WERI-Rb-1 (cell line): ENCODE measurements around the gene DDX23.

Experiments
- DNase-seq: peaks from one replicate; pipeline ENCODE4 v3.0.0-alpha.2; 2020
- H3K27ac ChIP-seq: fragments of 250-450 bp; sonication (Bioruptor Pico); 2 replicates; pipeline ENCODE4 v1.5.1; 2020; ENCODE audit warnings: mild to moderate bottlenecking, moderate library complexity
- H3K27me3 ChIP-seq: fragments of 250-450 bp; sonication (Bioruptor Pico); 2 replicates; pipeline ENCODE4 v1.5.1; 2021; ENCODE audit warnings: mild to moderate bottlenecking, low read depth, moderate library complexity; ENCODE audit not compliant: insufficient read depth, severe bottlenecking
- H3K36me3 ChIP-seq: fragments of 250-450 bp; sonication (Bioruptor Pico); 2 replicates; pipeline ENCODE4 v1.5.1; 2020; ENCODE audit warnings: mild to moderate bottlenecking, moderate library complexity
- H3K4me3 ChIP-seq: 2 replicates; pipeline ENCODE4 v1.5.1; 2011; ENCODE audit warnings: low read depth, mild to moderate bottlenecking, control low read depth, low read length
- H3K9me3 ChIP-seq: fragments of 250-450 bp; sonication (Bioruptor Pico); 2 replicates; pipeline ENCODE4 v1.5.1; 2021; ENCODE audit warnings: mild to moderate bottlenecking, moderate library complexity; ENCODE audit not compliant: severe bottlenecking
- TF ChIP-seq, protein P1 (sequence below): IDR thresholded peaks from 2 replicates; pipeline ENCODE4 v1.5.1; 2011; ENCODE audit warnings: low read depth, mild to moderate bottlenecking, control low read depth, inconsistent platforms, low read length

The DDX23 gene

GRCh38 chr12:48807981-48808380, 44.0 kb downstream of the DDX23 start:
- no peaks in the 10 kb centered on the region for H3K36me3 ChIP-seq
- no peaks in the 10 kb centered on the region for H3K27me3 ChIP-seq
- TF ChIP-seq, protein P1, sequence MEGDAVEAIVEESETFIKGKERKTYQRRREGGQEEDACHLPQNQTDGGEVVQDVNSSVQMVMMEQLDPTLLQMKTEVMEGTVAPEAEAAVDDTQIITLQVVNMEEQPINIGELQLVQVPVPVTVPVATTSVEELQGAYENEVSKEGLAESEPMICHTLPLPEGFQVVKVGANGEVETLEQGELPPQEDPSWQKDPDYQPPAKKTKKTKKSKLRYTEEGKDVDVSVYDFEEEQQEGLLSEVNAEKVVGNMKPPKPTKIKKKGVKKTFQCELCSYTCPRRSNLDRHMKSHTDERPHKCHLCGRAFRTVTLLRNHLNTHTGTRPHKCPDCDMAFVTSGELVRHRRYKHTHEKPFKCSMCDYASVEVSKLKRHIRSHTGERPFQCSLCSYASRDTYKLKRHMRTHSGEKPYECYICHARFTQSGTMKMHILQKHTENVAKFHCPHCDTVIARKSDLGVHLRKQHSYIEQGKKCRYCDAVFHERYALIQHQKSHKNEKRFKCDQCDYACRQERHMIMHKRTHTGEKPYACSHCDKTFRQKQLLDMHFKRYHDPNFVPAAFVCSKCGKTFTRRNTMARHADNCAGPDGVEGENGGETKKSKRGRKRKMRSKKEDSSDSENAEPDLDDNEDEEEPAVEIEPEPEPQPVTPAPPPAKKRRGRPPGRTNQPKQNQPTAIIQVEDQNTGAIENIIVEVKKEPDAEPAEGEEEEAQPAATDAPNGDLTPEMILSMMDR = no peak
- no peak overlapping the region for H3K4me3 ChIP-seq
- peaks cover 3% of the 10 kb centered on the region for H3K9me3 ChIP-seq
- H3K27ac ChIP-seq = no peak overlapping the region
- DNase-seq = no peak

- Histone ChIP-seq H3K27ac (no peak overlapping the region), H3K27me3 (no peaks in the 10 kb centered on the region), H3K9me3 (peaks cover 3% of the 10 kb centered on the region), H3K4me3 (no peak overlapping the region), H3K36me3 (no peaks in the 10 kb centered on the region)
- DNase-seq = no peak
- TF ChIP-seq, protein P1 = no peak
These were observed 48.3 kb downstream of the DDX23 start for GRCh38 chr12:48803675-48804074.

GRCh38 chr12:48800971-48801370, 51.0 kb downstream of the DDX23 start:
- peaks cover 3% of the 10 kb centered on the region for H3K9me3 ChIP-seq
- H3K27me3 ChIP-seq = no peaks in the 10 kb centered on the region
- no peak overlapping the region for H3K27ac ChIP-seq
- no peak for DNase-seq
- TF ChIP-seq, protein P1 = no peak
- no peak overlapping the region for H3K4me3 ChIP-seq
- no peaks in the 10 kb centered on the region for H3K36me3 ChIP-seq

DNA sequence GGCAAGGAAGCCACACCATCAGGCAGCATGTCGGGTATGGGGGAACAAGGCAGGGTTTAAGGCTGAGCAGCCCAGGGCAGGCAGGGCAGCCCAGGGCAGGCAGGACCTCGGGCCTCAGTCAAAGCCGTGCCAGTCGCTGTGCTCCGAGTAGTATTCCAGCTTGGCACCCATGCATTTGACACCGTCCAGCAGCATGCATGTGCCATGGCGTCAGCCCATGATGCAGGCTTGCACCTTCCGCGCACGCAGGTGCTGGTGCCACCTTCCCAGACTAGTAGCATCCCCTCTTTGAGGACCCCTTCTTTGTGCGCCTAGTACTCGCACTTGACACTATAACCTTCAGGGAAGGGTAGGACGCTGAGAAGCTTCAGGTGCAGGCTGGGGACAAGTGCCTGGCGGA, 51.5 kb downstream of the DDX23 start:
- Histone ChIP-seq H3K27ac (no peak overlapping the region), H3K9me3 (no peaks in the 10 kb centered on the region), H3K4me3 (no peak overlapping the region), H3K27me3 (no peaks in the 10 kb centered on the region), H3K36me3 (no peaks in the 10 kb centered on the region)
- TF ChIP-seq, protein P1 = no peak
- DNase-seq = no peak

GRCh38 chr12:48796976-48797375, 55.0 kb downstream of the DDX23 start:
- TF ChIP-seq, protein P1 = no peak
- no peak for DNase-seq
- Histone ChIP-seq H3K36me3 (no peaks in the 10 kb centered on the region), H3K27ac (no peak overlapping the region), H3K9me3 (no peaks in the 10 kb centered on the region), H3K4me3 (no peak overlapping the region), H3K27me3 (no peaks in the 10 kb centered on the region)
